GM06990 (cell line): ENCODE data around the gene APBA2.

ENCODE experiments used
- DNase-seq: peaks from one replicate; pipeline ENCODE4 v3.0.0-alpha.2; 2011; ENCODE audit not compliant: insufficient read length; ENCODE audit errors: extremely low read depth
- H3K27me3 ChIP-seq: replicated peaks from 2 replicates; pipeline ENCODE4 v1.6.0; 2011; ENCODE audit warnings: low read length; ENCODE audit not compliant: control insufficient read depth, insufficient read depth
- H3K36me3 ChIP-seq: 2 replicates; pipeline ENCODE4 v1.5.1; 2011; ENCODE audit warnings: low read length; ENCODE audit not compliant: control insufficient read depth, insufficient read depth
- H3K4me3 ChIP-seq: replicated peaks from 2 replicates; pipeline ENCODE4 v1.5.1; 2011; ENCODE audit warnings: low read depth, mild to moderate bottlenecking, control low read depth, low read length
- TF ChIP-seq, protein P1 (sequence below): IDR thresholded peaks from 2 replicates; pipeline ENCODE4 v1.5.1; 2011; ENCODE audit warnings: low read length, control low read depth, mild to moderate bottlenecking, inconsistent platforms; ENCODE audit not compliant: insufficient read depth, poor library complexity, severe bottlenecking

APBA2 gene

DNA sequence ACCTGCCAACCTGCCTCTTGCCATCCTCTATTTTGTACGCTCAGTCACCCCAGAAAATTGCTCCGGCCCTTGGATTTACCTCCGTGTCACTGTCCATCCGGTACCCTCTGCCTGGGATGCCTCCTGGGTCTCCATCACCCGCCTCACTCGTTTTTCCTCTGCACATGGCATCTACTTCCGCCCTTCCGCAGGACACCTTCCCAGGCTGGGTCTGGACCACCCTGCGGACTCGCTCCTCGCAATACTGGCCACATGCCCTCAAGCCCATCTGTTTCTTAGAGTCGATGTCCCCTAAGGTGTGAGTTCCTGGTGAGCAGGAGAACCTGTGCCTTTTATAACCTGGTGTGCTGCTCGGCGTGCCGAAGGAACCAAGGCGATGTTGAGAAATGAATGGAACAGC, 58.5 kb downstream of the APBA2 start:
- Histone ChIP-seq H3K36me3 (no peaks in the 10 kb centered on the region), H3K27me3 (no peaks in the 10 kb centered on the region; the same call in none of the 2 replicates), H3K4me3 (no peak overlapping the region)
- TF ChIP-seq, protein P1, sequence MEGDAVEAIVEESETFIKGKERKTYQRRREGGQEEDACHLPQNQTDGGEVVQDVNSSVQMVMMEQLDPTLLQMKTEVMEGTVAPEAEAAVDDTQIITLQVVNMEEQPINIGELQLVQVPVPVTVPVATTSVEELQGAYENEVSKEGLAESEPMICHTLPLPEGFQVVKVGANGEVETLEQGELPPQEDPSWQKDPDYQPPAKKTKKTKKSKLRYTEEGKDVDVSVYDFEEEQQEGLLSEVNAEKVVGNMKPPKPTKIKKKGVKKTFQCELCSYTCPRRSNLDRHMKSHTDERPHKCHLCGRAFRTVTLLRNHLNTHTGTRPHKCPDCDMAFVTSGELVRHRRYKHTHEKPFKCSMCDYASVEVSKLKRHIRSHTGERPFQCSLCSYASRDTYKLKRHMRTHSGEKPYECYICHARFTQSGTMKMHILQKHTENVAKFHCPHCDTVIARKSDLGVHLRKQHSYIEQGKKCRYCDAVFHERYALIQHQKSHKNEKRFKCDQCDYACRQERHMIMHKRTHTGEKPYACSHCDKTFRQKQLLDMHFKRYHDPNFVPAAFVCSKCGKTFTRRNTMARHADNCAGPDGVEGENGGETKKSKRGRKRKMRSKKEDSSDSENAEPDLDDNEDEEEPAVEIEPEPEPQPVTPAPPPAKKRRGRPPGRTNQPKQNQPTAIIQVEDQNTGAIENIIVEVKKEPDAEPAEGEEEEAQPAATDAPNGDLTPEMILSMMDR: no peak
- no peak for DNase-seq

DNA sequence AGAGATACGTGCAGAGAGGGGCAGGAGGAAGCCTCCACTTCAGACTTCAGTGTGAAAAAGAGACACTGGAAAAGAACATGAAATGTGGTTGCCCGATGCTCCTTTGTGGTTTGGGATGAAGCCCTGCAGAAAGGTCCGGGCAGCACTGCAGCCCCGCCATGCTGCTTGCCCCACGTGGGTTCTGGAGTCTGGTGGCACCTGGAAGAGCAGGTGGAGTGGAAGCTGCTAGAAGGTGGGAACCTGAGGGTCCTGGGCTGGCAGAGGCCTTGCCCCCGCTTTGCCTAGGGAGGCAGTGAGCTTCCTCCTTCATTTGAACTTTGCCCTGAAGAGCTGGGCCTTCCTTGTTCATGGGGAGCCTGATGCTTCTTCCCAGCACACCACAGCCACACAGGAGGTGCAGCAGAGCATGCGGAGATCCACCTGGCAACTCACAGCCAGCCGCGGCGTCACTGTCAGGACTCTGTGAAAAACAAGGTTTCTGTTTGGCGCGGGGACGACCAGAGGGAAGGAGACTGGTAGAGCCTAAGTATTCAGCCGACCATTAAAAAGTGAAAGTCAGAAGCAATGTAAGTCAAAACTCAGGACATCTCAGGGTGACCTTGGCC, 59.0 kb downstream of the APBA2 start:
- Histone ChIP-seq H3K27me3 (no peaks in the 10 kb centered on the region; the same call in none of the 2 replicates), H3K4me3 (no peak overlapping the region), H3K36me3 (no peaks in the 10 kb centered on the region)
- TF ChIP-seq, protein P1: no peak
- DNase-seq: no peak

DNA sequence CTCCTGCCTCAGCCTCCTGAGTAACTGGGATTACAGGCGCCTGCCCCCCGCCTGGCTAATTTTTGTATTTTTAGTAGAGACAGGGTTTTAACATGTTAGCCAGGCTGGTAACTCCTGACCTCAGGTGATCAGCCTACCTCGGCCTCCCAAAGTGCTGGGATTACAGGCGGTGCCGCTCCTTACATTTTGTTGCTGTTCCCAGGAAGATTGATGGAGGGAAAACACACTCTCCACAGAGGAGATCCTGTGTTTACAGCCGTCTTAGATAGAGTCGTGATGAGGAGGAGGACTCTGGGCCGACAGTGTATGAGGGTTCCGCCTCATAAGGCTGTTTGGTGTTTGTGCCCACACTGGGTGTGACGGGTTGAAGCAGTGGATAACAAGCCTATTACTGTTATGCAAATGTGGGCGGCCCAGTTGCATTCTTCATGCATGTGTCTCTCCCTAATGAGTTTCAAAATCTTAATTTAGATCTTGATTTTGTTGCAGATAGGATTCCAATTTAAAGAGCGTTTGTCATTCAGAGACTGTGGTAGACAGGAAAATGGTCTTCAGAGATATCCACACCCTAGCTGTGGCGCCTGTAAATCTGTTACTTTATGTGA, 60.0 kb downstream of the APBA2 start:
- Histone ChIP-seq H3K36me3 (no peaks in the 10 kb centered on the region), H3K27me3 (no peaks in the 10 kb centered on the region; the same call in none of the 2 replicates), H3K4me3 (no peak overlapping the region)
- DNase-seq: no peak
- TF ChIP-seq, protein P1: no peak

DNA sequence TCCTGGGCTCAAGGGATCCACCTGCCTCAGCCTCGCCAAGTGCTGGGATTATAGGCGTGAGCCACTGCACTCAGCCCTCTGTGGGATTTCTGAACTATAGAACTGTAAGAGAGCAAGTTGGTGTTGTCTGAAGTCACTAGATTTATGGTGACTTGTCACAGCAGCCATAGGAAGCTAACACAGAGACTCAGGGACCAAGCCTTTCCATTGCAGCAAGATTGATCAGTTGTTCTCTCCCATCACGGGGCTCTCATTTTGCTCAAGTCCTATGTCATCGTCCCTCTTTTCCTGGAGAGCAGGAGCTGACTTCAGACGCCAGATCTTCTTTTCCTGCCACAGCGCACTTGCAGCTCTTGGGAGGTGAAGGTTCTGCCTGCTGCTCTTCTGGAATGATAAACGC, 61.0 kb downstream of the APBA2 start:
- Histone ChIP-seq H3K27me3 (no peaks in the 10 kb centered on the region; the same call in none of the 2 replicates), H3K36me3 (no peaks in the 10 kb centered on the region), H3K4me3 (no peak overlapping the region)
- no peak for DNase-seq
- TF ChIP-seq, protein P1: no peak

DNA sequence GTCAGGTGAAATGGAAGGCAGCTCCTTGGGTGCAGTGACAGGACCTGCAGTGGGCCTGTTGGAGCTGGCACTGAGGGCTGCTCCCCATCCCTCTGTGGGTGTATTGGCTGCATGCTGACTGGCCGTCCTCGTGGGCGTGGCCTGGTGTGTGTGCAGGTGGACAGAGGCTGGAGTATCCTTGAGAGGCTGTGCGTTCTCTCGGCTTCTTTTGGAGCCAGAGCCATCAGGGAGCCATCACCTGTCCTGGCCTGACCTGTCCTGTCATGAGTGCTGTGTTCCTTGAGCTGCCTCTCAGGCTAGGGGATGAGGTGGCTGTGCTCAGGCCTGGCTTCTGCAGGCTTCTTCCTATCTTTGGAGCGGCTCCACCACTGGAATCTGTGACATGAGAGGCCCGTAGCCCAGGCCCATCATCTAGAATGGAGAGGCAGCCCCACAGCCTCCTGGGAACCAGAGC, 61.5 kb downstream of the APBA2 start:
- Histone ChIP-seq H3K4me3 (no peak overlapping the region), H3K27me3 (no peaks in the 10 kb centered on the region; the same call in none of the 2 replicates), H3K36me3 (no peaks in the 10 kb centered on the region)
- TF ChIP-seq, protein P1: no peak
- DNase-seq: no peak
